GM19468 (cell line): ENCODE results near the gene CADPS2.

Experiments used
- ATAC-seq: cut with Tn5 transposase; IDR thresholded peaks from one replicate; pipeline ENCODE4 v1.9.1; 2021; ENCODE audit warnings: mild to moderate bottlenecking, moderate library complexity, moderate number of reproducible peaks; ENCODE audit not compliant: unreplicated experiment; ENCODE audit errors: extremely low read depth

The CADPS2 gene

GRCh38 chr7:122470859-122471258 lies 415.4 kb downstream of the CADPS2 start:
- no peak for ATAC-seq

- no peak for ATAC-seq
Measured at GRCh38 chr7:122468945-122469344, 417.3 kb downstream of the CADPS2 start.

- no peak for ATAC-seq
Measured at GRCh38 chr7:122467661-122468449, 418.4 kb downstream of the CADPS2 start.

GRCh38 chr7:122465296-122465695 lies 421.0 kb downstream of the CADPS2 start:
- ATAC-seq = no peak

GRCh38 chr7:122463631-122464030 lies 422.6 kb downstream of the CADPS2 start:
- no peak for ATAC-seq

GRCh38 chr7:122460936-122461335 lies 425.3 kb downstream of the CADPS2 start:
- ATAC-seq = no peak

GRCh38 chr7:122457969-122458368 lies 428.3 kb downstream of the CADPS2 start:
- no peak for ATAC-seq

- no peak for ATAC-seq
Measured at GRCh38 chr7:122457325-122457724, 428.9 kb downstream of the CADPS2 start.

- ATAC-seq = no peak
Measured at GRCh38 chr7:122454776-122455507, 431.3 kb downstream of the CADPS2 start.

- ATAC-seq = no peak
Measured at GRCh38 chr7:122453432-122453831, 432.8 kb downstream of the CADPS2 start.

- ATAC-seq = no peak
Measured at GRCh38 chr7:122448893-122449589, 437.2 kb downstream of the CADPS2 start.

GRCh38 chr7:122442929-122443328 lies 443.3 kb downstream of the CADPS2 start:
- ATAC-seq = no peak

GRCh38 chr7:122438492-122438891 lies 447.8 kb downstream of the CADPS2 start:
- no peak for ATAC-seq

- no peak for ATAC-seq
Measured at GRCh38 chr7:122438006-122438405, 448.3 kb downstream of the CADPS2 start.

- no peak for ATAC-seq
Measured at GRCh38 chr7:122433765-122434164, 452.5 kb downstream of the CADPS2 start.

- no peak for ATAC-seq
Measured at GRCh38 chr7:122430710-122431109, 455.6 kb downstream of the CADPS2 start.

- ATAC-seq = no peak
Measured at GRCh38 chr7:122429926-122430325, 456.3 kb downstream of the CADPS2 start.

GRCh38 chr7:122425731-122426130 lies 460.5 kb downstream of the CADPS2 start:
- ATAC-seq = no peak

- ATAC-seq = no peak
Measured at GRCh38 chr7:122423591-122423990, 462.7 kb downstream of the CADPS2 start.

- no peak for ATAC-seq
Measured at GRCh38 chr7:122416336-122416735, 469.9 kb downstream of the CADPS2 start.

- ATAC-seq = no peak
Measured at GRCh38 chr7:122415510-122415909, 470.8 kb downstream of the CADPS2 start.
